IPS-NIHi11 (cell line): ENCODE results near the gene TDRD7.
"Not testable (repeated sequence)": the region's sequence is repeated elsewhere in the genome, so short reads cannot be mapped to it uniquely, and the experiment has no call there.

Experiments used
- DNase-seq: peaks from one replicate; pipeline ENCODE4 v3.0.0; 2012; ENCODE audit warnings: mixed read lengths, low spot score

TDRD7 gene

GRCh38 chr9:97475059-97475458 lies 63.2 kb downstream of the TDRD7 start:
- DNase-seq: no peak

GRCh38 chr9:97478301-97478981 lies 66.5 kb downstream of the TDRD7 start:
- DNase-seq: no peak

- peak; percentile 23 for DNase-seq
Observed at GRCh38 chr9:97479496-97480159, 67.7 kb downstream of the TDRD7 start.

DNA sequence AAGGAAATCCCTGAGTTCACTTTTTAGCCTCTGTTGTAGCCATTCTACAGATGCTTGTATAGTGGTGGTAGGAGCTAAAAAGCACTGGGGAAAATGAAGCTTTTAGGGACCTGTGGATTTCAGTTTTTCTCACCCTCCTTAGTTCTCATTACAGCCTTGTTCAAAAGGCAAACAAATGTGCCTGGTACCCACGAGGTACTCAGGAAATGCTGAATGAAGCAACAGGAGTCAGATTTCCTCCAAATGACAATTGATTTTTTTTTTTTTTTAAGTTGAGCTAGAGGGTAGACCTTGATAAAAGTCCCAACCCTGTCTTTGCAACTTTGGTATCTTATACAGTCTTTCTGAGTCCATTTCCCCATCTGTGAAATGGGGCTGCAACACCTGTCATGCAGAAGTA lies 68.3 kb downstream of the TDRD7 start:
- DNase-seq: no peak

DNA sequence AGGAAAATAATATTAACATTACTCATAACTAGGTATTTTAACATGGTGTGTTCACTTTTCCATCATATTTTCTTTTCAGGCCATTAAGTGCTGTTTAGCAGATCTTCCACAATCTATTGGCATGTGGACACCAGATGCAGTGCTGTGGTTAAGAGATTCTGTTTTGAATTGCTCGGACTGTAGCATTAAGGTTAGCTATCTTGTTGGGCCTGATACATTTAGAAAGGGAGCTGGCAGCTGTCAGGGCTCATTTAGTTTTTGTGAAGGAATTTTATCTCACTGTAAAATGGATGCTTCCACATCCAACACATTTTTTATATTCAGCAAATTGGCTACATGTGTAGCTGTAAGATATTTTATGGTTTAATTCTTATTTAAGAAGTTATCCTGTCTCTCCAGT lies 68.9 kb downstream of the TDRD7 start:
- no peak for DNase-seq

GRCh38 chr9:97484134-97484533 lies 72.2 kb downstream of the TDRD7 start:
- DNase-seq: no peak

DNA sequence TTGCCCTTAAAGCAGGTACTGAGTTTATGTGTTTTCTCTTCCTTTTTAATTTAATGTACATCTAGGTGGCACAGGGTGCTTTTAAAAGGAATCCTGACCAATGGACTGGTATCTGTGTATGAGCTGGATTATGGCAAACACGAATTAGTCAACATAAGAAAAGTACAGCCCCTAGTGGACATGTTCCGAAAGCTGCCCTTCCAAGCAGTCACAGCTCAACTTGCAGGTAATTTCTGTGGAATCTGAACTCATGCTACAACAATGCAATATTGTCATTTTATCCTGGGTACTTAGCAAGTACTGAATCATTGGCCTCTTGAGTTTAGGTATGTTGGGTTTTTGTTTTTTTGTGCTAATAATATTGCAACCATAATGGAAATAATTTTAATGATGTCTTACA lies 75.2 kb downstream of the TDRD7 start:
- peak; percentile 26 for DNase-seq

- DNase-seq: no peak
Observed at GRCh38 chr9:97487861-97488260, 76.0 kb downstream of the TDRD7 start.

DNA sequence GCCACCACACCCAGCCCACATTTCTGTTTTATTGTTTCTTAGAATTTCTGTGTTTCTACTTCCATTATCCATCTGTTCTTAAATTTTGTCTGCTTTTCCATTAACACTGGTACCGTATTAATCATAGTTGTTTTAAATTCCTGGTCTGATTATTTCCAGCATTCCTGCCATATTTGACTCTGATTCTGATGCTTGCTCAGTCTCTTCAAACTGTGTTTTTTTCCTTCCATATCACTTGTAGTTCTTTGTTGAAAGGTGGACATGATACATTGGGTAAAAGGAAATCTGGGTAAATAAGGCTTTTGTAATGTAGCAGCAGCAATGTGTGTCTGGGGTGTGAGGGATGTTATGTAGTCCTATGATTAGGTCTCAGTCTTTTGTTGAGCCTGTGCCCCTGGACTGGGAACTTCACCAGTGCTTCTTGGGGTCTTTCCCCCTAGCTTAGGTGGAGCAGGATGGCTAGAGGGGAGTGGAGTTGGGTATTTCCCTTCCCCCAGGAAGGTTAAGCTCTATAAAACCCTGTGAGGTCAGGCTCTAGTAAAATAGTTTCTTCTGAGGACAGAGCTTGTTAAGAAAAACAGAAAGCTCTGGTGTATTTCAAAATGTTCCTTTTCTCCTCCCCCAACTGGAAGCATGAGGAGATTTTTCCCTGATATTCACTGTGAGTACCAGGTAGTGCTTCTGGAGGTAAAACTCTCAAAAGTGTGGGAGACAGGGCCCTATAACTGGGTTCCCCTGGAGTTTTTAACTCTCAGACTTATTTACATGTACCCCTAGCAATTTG lies 79.5 kb downstream of the TDRD7 start:
- DNase-seq: no peak

DNA sequence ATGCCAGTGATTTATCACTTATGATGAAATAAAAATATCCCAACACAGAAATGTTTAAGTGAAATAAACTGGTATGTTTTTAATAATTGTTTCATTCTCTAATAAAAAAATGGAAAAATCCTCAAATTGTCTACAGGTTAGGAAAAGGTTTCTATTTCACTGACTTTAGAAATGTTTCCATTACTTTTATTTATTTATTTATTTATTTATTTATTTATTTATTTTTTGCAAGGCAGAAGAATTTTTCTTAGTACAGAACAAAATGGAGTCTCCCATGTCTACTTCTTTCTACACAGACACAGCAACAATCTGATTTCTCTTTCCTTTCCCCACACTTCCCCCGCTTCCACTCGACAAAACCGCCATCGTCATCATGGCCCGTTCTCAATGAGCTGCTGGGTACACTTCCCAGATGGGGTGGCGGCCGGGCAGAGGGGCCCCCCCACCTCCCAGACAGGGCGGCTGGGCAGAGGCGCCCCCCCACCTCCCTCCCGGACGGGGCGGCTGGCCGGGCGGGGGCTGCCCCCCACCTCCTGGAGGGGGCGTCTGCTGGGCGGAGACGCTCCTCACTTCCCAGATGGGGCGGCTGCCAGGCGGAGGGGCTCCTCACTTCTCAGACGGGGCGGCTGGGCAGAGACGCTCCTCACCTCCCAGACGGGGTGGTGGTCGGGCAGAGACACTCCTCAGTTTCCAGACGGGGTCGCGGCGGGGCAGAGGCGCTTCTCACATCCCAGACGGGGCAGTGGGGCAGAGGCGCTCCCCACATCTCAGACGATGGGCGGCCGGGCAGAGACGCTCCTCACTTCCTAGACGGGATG lies 85.9 kb downstream of the TDRD7 start:
- DNase-seq: not testable (repeated sequence)

GRCh38 chr9:97498846-97499245 lies 87.0 kb downstream of the TDRD7 start:
- not testable (repeated sequence) for DNase-seq

- DNase-seq: no peak
Observed at GRCh38 chr9:97500263-97500662, 88.4 kb downstream of the TDRD7 start.

DNA sequence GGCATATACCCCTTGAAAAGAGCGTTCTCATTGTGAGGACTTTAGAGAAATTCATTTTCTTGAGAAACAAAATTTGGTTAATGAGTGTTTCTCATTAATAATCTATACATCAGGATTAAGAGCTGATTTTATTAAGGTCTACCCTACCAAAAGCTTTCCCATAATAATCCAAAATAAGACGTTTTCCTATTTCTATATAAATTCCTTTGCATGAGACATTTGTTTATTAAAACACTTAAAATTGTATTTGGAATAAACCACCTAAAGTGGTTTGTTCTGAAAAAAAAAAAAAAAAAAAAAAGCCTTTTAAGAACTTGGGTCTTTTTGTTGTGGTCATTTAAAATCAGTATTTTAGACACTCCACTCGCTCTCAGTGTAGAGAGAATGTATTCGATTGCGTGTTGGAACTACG lies 88.9 kb downstream of the TDRD7 start:
- DNase-seq: no peak

DNA sequence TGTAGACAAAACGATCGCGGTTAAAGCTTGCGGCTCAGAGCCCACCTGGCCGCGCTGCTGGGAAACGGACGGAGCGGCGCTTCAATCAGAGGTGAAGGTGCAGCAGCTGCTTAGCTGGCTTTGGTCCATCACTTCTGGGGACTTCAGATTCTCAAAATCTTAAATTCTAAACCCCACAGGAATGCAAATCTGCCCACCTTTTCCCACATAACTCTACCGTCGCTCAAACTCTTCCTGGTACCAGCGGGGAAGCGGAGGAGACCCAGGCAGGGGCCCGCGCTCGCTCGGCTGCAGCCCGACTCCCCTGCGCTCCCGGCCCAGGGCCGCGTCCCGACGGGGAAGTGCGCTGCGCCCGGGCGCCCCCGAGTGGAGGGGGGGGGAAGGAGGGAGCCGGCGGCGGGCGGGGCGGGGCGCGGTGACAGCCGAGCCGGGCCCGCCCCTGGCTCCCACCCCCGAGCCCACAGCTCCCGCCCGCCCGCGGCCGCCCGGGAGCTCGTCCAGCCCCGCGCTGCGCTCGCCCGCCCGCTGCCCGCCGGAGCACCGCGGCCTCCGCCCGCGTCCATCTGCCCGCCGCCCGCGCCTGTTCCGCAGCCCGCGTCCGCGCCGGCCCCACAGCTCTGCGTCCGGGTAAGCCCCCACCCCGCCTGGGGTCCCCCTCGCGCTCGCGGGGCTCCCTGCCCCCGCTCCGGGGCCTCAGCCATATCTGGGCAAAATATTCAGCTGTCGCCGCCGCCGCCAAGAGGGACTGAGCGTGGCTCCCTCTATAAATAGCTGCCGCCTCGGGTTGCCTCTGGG lies 89.5 kb downstream of the TDRD7 start, which contains the start of gene TMOD1:
Gene TMOD1, plus strand, starts transcription at position 490 of the 795 bp plus-strand sequence. CDS start 22,523 bp downstream, outside the sequence.
- DNase-seq: peak; percentile 97

DNA sequence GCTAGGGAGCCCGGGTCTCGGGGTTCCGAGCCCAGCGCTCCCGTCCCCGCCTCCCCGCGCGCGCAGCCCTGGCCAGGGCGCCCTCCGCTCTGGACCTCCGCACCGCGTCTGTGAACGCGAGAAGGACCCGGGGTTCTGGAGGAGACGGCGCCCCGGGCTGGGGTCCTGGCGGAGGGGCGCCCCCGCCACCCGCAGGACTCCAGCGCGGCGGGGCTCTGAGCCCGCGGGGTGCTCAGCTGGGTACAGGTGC lies 90.0 kb downstream of the TDRD7 start:
- DNase-seq: peak; percentile 79

GRCh38 chr9:97502222-97502983 lies 90.5 kb downstream of the TDRD7 start:
- DNase-seq: peak; percentile 58

GRCh38 chr9:97502984-97503861 lies 91.3 kb downstream of the TDRD7 start:
- DNase-seq: peak; percentile 37

- DNase-seq: no peak
Observed at GRCh38 chr9:97503862-97504210, 91.9 kb downstream of the TDRD7 start.

GRCh38 chr9:97504381-97505216 lies 92.7 kb downstream of the TDRD7 start:
- no peak for DNase-seq
